ENCODE measurements around the gene C10orf62.

DNA sequence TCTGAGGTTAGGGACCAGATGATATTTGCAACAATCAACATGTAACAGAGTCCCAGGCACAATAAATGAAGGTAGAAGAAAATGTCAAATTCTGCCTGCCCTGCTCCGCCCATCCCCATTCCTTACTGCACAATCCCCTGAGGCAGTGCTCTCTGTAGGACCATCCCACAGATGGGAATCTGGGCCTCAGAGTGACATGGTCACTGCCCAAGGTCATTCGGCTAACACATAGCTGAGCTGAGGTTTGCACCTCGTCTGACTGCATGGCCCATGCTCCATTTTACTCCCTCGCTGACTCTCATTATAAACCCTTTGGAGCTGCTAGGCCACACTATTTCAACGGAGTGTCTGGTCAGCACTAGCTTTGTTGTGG is 4.1 kb upstream of the C10orf62 start:
- TF ChIP-seq, protein P1, sequence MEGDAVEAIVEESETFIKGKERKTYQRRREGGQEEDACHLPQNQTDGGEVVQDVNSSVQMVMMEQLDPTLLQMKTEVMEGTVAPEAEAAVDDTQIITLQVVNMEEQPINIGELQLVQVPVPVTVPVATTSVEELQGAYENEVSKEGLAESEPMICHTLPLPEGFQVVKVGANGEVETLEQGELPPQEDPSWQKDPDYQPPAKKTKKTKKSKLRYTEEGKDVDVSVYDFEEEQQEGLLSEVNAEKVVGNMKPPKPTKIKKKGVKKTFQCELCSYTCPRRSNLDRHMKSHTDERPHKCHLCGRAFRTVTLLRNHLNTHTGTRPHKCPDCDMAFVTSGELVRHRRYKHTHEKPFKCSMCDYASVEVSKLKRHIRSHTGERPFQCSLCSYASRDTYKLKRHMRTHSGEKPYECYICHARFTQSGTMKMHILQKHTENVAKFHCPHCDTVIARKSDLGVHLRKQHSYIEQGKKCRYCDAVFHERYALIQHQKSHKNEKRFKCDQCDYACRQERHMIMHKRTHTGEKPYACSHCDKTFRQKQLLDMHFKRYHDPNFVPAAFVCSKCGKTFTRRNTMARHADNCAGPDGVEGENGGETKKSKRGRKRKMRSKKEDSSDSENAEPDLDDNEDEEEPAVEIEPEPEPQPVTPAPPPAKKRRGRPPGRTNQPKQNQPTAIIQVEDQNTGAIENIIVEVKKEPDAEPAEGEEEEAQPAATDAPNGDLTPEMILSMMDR (IDR thresholded peaks at IDR 0.05): no peak
- no peak for TF ChIP-seq POLR2A (IDR thresholded peaks at IDR 0.05)

Measured in body of pancreas (tissue), 4 donors.